Hepatocyte (in vitro differentiated cells): ENCODE results near the gene HS6ST2. TPM values are rescaled to one million over a fixed set of nuclear protein-coding genes. Genes with fewer than 3 reads are reported as not detected.

Experiments used
- DNase-seq: peaks from one replicate; pipeline ENCODE4 v3.0.0-alpha.2; 2016; ENCODE audit warnings: low spot score
- H2AFZ ChIP-seq: fragments of 200-600 bp; sonication (generic); 2 replicates; pipeline ENCODE4 v1.6.0; 2016; ENCODE audit warnings: antibody characterized with exemption, mild to moderate bottlenecking
- H3K27ac ChIP-seq: fragments of 200-600 bp; sonication (generic); 2 replicates; pipeline ENCODE4 v1.5.1; 2016; ENCODE audit warnings: mild to moderate bottlenecking
- H3K27me3 ChIP-seq: fragments of 200-600 bp; sonication (generic); 2 replicates; pipeline ENCODE4 v1.6.1; 2016
- H3K36me3 ChIP-seq: fragments of 200-600 bp; sonication (generic); replicated peaks from 2 replicates; pipeline ENCODE4 v1.5.1; 2016; ENCODE audit warnings: low read depth; ENCODE audit not compliant: insufficient read depth
- H3K4me1 ChIP-seq: fragments of 200-600 bp; sonication (generic); 2 replicates; pipeline ENCODE4 v1.5.1; 2016; ENCODE audit warnings: mild to moderate bottlenecking, moderate library complexity; ENCODE audit not compliant: insufficient read depth
- H3K4me2 ChIP-seq: fragments of 200-600 bp; sonication (generic); 2 replicates; pipeline ENCODE4 v1.6.0; 2016
- H3K4me3 ChIP-seq: fragments of 200-600 bp; sonication (generic); 2 replicates; pipeline ENCODE4 v1.5.1; 2016; ENCODE audit warnings: mild to moderate bottlenecking
- H3K79me2 ChIP-seq: fragments of 200-600 bp; sonication (generic); 2 replicates; pipeline ENCODE4 v1.6.0; 2017; ENCODE audit warnings: mild to moderate bottlenecking
- H3K9me2 ChIP-seq: fragments of 200-600 bp; sonication (generic); replicated peaks from 2 replicates; pipeline ENCODE4 v1.6.0; 2017; ENCODE audit warnings: mild to moderate bottlenecking; ENCODE audit not compliant: insufficient read depth
- H3K9me3 ChIP-seq: fragments of 200-600 bp; sonication (generic); 2 replicates; pipeline ENCODE4 v1.5.1; 2016; ENCODE audit warnings: low read depth, mild to moderate bottlenecking
- H4K20me1 ChIP-seq: fragments of 200-600 bp; sonication (generic); 2 replicates; pipeline ENCODE4 v1.6.0; 2016; ENCODE audit warnings: mild to moderate bottlenecking; ENCODE audit not compliant: insufficient read depth, poor library complexity, severe bottlenecking
- EZH2 ChIP-seq: fragments of 200-600 bp; sonication (generic); IDR thresholded peaks from 2 replicates; pipeline ENCODE4 v1.6.1; 2016; ENCODE audit warnings: antibody characterized with exemption, mild to moderate bottlenecking, borderline replicate concordance
- EZH2phosphoT487 ChIP-seq: fragments of 200-600 bp; sonication (generic); IDR thresholded peaks from one replicate; pipeline ENCODE4 v1.6.1; 2018; ENCODE audit warnings: antibody characterized with exemption, mild to moderate bottlenecking, low read depth, moderate library complexity; ENCODE audit not compliant: unreplicated experiment, severe bottlenecking
- WGBS: methylation state at CpG from one replicate; pipeline ENCODE4 v1.1.6; 2016; ENCODE audit warnings: low lambda C conversion rate; ENCODE audit errors: missing lambda C conversion rate; 5-methylcytosine and 5-hydroxymethylcytosine counted together
- polyA plus RNA-seq: library from polyadenylated mRNA; unstranded; fragments of >200 nt; fragmentation: Nextera tagmentation; extraction: Ambion mirVana; gene quantifications from 2 replicates; pipeline ENCODE4 v1.2.1, GENCODE V29; 2016
- total RNA-seq: library from RNA; depleted of rRNA; stranded (reverse); fragments of >200 nt; gene quantifications from 2 replicates; pipeline ENCODE4 v1.2.3, GENCODE V29; 2014
- TF ChIP-seq, protein P1 (sequence below): fragments of 200-600 bp; sonication (generic); IDR thresholded peaks from 2 replicates; pipeline ENCODE4 v1.5.1; 2016; ENCODE audit warnings: antibody characterized with exemption, mild to moderate bottlenecking; ENCODE audit not compliant: poor library complexity

The HS6ST2 gene
- total and polyA plus RNA-seq, 2 experiments from 2014 or later: 17.4 to 21.9 TPM

DNA sequence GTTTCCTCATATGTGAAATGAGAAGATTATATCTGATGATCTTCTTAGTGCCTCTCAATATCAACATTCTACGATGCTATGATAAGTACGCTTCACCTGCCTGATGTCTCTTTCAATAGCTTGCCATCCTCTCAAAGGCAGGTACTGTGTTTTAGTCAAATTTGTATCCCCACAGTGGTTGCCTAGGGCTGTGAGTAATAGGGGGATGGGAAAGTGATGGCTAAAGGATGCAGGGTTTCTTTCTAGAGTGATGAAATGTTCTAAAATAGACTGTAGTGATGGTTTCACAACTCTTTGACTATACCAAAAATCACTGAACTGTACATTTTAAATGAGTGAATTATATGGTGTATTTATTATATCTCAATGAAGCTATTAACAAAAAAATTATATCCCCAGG lies 142.8 kb downstream of the HS6ST2 start:
- Histone ChIP-seq H3K9me2 (no peaks in the 10 kb centered on the region), H3K9me3 (no peaks in the 10 kb centered on the region), H2AFZ (no peak overlapping the region), H3K27me3 (no peaks in the 10 kb centered on the region), H3K4me3 (no peak overlapping the region), H3K79me2 (no peaks in the 10 kb centered on the region), H3K4me2 (no peak overlapping the region), H3K4me1 (no peaks in the 10 kb centered on the region), H3K36me3 (no peaks in the 10 kb centered on the region), H4K20me1 (no peaks in the 10 kb centered on the region), H3K27ac (no peak overlapping the region)
- TF ChIP-seq EZH2: no peak
- no peak for TF ChIP-seq EZH2phosphoT487
- TF ChIP-seq, protein P1, sequence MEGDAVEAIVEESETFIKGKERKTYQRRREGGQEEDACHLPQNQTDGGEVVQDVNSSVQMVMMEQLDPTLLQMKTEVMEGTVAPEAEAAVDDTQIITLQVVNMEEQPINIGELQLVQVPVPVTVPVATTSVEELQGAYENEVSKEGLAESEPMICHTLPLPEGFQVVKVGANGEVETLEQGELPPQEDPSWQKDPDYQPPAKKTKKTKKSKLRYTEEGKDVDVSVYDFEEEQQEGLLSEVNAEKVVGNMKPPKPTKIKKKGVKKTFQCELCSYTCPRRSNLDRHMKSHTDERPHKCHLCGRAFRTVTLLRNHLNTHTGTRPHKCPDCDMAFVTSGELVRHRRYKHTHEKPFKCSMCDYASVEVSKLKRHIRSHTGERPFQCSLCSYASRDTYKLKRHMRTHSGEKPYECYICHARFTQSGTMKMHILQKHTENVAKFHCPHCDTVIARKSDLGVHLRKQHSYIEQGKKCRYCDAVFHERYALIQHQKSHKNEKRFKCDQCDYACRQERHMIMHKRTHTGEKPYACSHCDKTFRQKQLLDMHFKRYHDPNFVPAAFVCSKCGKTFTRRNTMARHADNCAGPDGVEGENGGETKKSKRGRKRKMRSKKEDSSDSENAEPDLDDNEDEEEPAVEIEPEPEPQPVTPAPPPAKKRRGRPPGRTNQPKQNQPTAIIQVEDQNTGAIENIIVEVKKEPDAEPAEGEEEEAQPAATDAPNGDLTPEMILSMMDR: no peak
- no peak for DNase-seq
- 93% methylated on average over 2 of the region's 2 CpGs for WGBS

DNA sequence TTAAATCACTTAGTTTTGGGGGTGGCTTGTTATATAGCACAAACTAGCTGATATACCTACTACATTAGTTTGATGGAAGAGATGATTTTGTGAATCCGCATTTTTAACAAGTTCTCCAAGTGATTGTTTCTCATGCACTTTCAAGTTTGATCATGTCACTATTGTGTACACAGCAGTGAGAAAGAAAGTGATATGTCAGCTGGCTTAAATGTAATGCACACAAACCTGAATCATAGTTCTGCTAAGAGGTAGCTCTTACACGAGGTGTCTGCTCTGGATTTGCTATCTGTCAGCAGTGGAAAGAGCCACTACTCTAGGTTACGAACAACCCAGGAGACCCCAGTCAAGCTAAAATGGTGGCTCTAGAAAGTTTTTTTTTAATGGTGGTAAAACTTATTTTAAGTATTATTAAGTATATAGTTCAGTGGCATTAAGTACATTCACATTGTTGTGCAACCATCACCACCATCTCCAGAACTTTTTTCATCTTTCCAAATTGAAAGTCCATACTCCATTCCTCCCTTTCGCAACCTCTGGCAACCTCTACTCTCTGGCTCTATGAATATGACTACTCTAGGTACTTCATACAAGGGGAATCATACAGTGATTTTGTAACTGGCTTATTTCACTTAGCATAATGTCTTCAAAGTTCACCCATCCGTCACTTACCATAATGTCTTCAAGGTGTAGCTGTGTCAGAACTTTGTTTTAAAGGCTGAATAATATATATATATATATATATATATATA lies 147.3 kb downstream of the HS6ST2 start:
- Histone ChIP-seq H3K9me3 (peaks cover 4% of the 10 kb centered on the region), H3K79me2 (no peaks in the 10 kb centered on the region), H4K20me1 (no peaks in the 10 kb centered on the region), H3K4me3 (no peak overlapping the region), H3K27me3 (no peaks in the 10 kb centered on the region), H2AFZ (no peak overlapping the region), H3K4me2 (no peak overlapping the region), H3K36me3 (no peaks in the 10 kb centered on the region), H3K27ac (no peak overlapping the region), H3K4me1 (no peaks in the 10 kb centered on the region), H3K9me2 (no peaks in the 10 kb centered on the region)
- TF ChIP-seq, protein P1: no peak
- TF ChIP-seq EZH2phosphoT487 (no peak), EZH2 (no peak)
- WGBS: 85% methylated on average over 5 of the region's 5 CpGs
- DNase-seq: no peak

DNA sequence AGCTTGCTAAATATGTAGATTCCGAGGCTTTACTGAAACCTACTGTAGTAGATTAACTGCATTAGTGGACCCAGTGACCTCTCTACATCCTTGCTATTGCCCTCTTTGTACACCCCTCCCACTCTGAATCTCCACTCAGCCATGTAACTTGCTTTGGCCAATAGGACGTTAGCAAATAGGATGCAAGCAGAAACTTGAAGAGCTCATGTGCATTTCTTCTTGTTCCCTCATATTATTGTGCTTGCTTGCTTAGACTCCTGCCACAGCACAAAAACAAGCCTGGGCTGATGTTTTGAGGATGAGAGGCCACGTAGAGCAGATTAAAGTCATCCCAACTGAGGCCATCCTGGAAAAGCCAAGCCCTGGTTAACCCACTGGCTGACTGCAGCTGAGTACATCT lies 147.9 kb downstream of the HS6ST2 start:
- H3K4me1 ChIP-seq: no peaks in the 10 kb centered on the region
- H3K9me3 ChIP-seq: peaks cover 4% of the 10 kb centered on the region
- H3K9me2 ChIP-seq: no peaks in the 10 kb centered on the region
- no peak overlapping the region for H2AFZ ChIP-seq
- H3K79me2 ChIP-seq: no peaks in the 10 kb centered on the region
- H3K27me3 ChIP-seq: no peaks in the 10 kb centered on the region
- no peak overlapping the region for H3K27ac ChIP-seq
- H4K20me1 ChIP-seq: no peaks in the 10 kb centered on the region
- no peak for DNase-seq
- WGBS: 59% methylated on average over 3 of the region's 3 CpGs
- TF ChIP-seq EZH2: no peak
- no peak for TF ChIP-seq EZH2phosphoT487
- TF ChIP-seq, protein P1: no peak
- H3K36me3 ChIP-seq: no peaks in the 10 kb centered on the region
- H3K4me2 ChIP-seq: no peak overlapping the region
- H3K4me3 ChIP-seq: no peak overlapping the region
